ENCODE measurements around the gene AHSP.
A peak's percentile ranks its signal among the peaks of the same experiment; 100 is the strongest.
"Not testable (repeated sequence)": the region's sequence is repeated elsewhere in the genome, so short reads cannot be mapped to it uniquely, and the experiment has no call there.

The AHSP gene

GRCh38 chr16:31531096-31531495 is 3.4 kb downstream of the AHSP start:
- no peak for DNase-seq (ENCODE audit: low spot score)

- no peak for DNase-seq (ENCODE audit: low spot score)
These were observed 4.4 kb downstream of the AHSP start for GRCh38 chr16:31532120-31532519.

GRCh38 chr16:31532896-31533295 is 5.2 kb downstream of the AHSP start:
- no peak for DNase-seq (ENCODE audit: low spot score)

- peak; percentile 27 for DNase-seq (ENCODE audit: low spot score)
These were observed 8.0 kb downstream of the AHSP start for GRCh38 chr16:31535737-31536136.

GRCh38 chr16:31536804-31537361 is 9.2 kb downstream of the AHSP start:
- DNase-seq (ENCODE audit: low spot score) = no peak

- DNase-seq (ENCODE audit: low spot score) = no peak
These were observed 9.9 kb downstream of the AHSP start for GRCh38 chr16:31537362-31538242.

- not testable (repeated sequence) for DNase-seq (ENCODE audit: low spot score)
These were observed 10.5 kb downstream of the AHSP start for GRCh38 chr16:31538243-31538598.

GRCh38 chr16:31539762-31540161 is 12.1 kb downstream of the AHSP start:
- DNase-seq (ENCODE audit: low spot score) = not testable (repeated sequence)

GRCh38 chr16:31542763-31543162 is 15.1 kb downstream of the AHSP start:
- DNase-seq (ENCODE audit: low spot score) = no peak

- no peak for DNase-seq (ENCODE audit: low spot score)
These were observed 33.9 kb downstream of the AHSP start for GRCh38 chr16:31561426-31562233.

- DNase-seq (ENCODE audit: low spot score) = peak; percentile 42
These were observed 41.1 kb downstream of the AHSP start for GRCh38 chr16:31568577-31569359.

- no peak for DNase-seq (ENCODE audit: low spot score)
These were observed 41.6 kb downstream of the AHSP start for GRCh38 chr16:31569360-31569717.

GRCh38 chr16:31572821-31573220 is 45.1 kb downstream of the AHSP start:
- DNase-seq (ENCODE audit: low spot score) = no peak

- DNase-seq (ENCODE audit: low spot score) = not testable (repeated sequence)
These were observed 46.5 kb downstream of the AHSP start for GRCh38 chr16:31574159-31574558.

- no peak for DNase-seq (ENCODE audit: low spot score)
These were observed 49.7 kb downstream of the AHSP start for GRCh38 chr16:31577411-31577810.

Measured in hematopoietic multipotent progenitor cell treated with erythropoietin and hydrocortisone succinate and interleukin-3 and kit ligand, for 17 days (in vitro differentiated cells).